GM12878 (cell line): ENCODE data around the gene BIRC6.

Source experiments
- CTCF ChIP-seq, 3 experiments: IDR thresholded peaks in 2 of 3; conservative IDR thresholded peaks in 1 of 3; 2 replicates each; pipeline ENCODE4 v1.5.1; 2011; ENCODE audit warnings: low read depth in 3 of 3, low read length in 3 of 3, mild to moderate bottlenecking in 3 of 3, control low read depth in 2 of 3, moderate library complexity in 2 of 3, inconsistent platforms in 1 of 3, mixed read lengths in 1 of 3; ENCODE audit not compliant: control insufficient read depth in 2 of 3, insufficient read depth in 1 of 3; ENCODE audit errors: extremely low read depth in 1 of 3
- GABPA ChIP-seq: IDR thresholded peaks from 2 replicates; pipeline ENCODE4 v1.6.1; 2014; ENCODE audit warnings: antibody characterized with exemption, low read depth, mild to moderate bottlenecking, inconsistent platforms
- NFYB ChIP-seq: IDR thresholded peaks from 2 replicates; pipeline ENCODE4 v1.6.1; 2011; ENCODE audit warnings: low read depth, mild to moderate bottlenecking, low read length, improper control_type of control experiment, moderate library complexity; ENCODE audit not compliant: insufficient read depth
- REST ChIP-seq: IDR thresholded peaks from 2 replicates; pipeline ENCODE4 v1.6.1; 2012; ENCODE audit warnings: mild to moderate bottlenecking, low read depth, low read length

GRCh38 chr2:32363597-32363996 lies 6.8 kb downstream of the BIRC6 start:
- TF ChIP-seq GABPA, result no peak
- no peak for TF ChIP-seq REST
- TF ChIP-seq CTCF (IDR thresholded peaks at IDR 0.05 in 2 of 3, conservative IDR thresholded peaks at IDR 0.05 in 1 of 3; ENCODE audit: control insufficient read depth in 2 of 3, extremely low read depth in 1 of 3, insufficient read depth in 1 of 3, low read depth in 3 of 3, low read length in 3 of 3), result no peak
- no peak for TF ChIP-seq NFYB
